K562 (cell line): ENCODE results near the gene GP1BB. TPM values are rescaled to one million over a fixed set of nuclear protein-coding genes. Genes with fewer than 3 reads are reported as not detected.

ENCODE experiments used
- CBFA2T3 ChIP-seq: fragments of 450-650 bp; IDR thresholded peaks from 2 replicates; pipeline ENCODE4 v1.6.1; 2017
- CHD7 ChIP-seq: fragments of 200-600 bp; sonication (generic); IDR thresholded peaks from one replicate; pipeline ENCODE4 v1.6.1; 2012; ENCODE audit warnings: mild to moderate bottlenecking, low read depth, low read length, inconsistent platforms
- HNRNPLL ChIP-seq: fragments of 200-400 bp; formaldehyde crosslinking; IDR thresholded peaks from 2 replicates; pipeline ENCODE4 v1.6.1; 2017; ENCODE audit warnings: low read length, low read depth, mild to moderate bottlenecking; ENCODE audit not compliant: poor library complexity, severe bottlenecking
- MNT ChIP-seq, 2 experiments: fragments of 450-650 bp; conservative IDR thresholded peaks; 2 replicates each; pipeline ENCODE4 v1.6.1; 2017; ENCODE audit warnings: mild to moderate bottlenecking in 2 of 2, moderate library complexity in 2 of 2
- RCOR1 ChIP-seq, 2 experiments: IDR thresholded peaks; 2 replicates each; pipeline ENCODE4 v1.6.1; 2012; ENCODE audit warnings: low read depth in 2 of 2, low read length in 2 of 2, borderline replicate concordance in 1 of 2, improper control_type of control experiment in 1 of 2
- YY1 ChIP-seq, 3 experiments: IDR thresholded peaks; 2 replicates each; pipeline ENCODE4 v1.6.1; 2011; ENCODE audit warnings: low read length in 2 of 3, mild to moderate bottlenecking in 2 of 3, moderate library complexity in 2 of 3, borderline replicate concordance in 1 of 3, control low read depth in 1 of 3, low read depth in 1 of 3; ENCODE audit not compliant: insufficient read depth in 3 of 3, insufficient replicate concordance in 2 of 3, control insufficient read depth in 1 of 3, insufficient read length in 1 of 3; ENCODE audit errors: extremely low read depth in 1 of 3
- ZFX ChIP-seq: sonication (generic); formaldehyde crosslinking; IDR thresholded peaks from 2 replicates; pipeline ENCODE4 v1.8.0; 2022; ENCODE audit warnings: mild to moderate bottlenecking, missing genetic modification reagents, moderate library complexity
- ZNF133 ChIP-seq: fragments of 250-450 bp; sonication (Bioruptor Pico); IDR thresholded peaks from 2 replicates; pipeline ENCODE4 v1.4.0; 2020; ENCODE audit warnings: mild to moderate bottlenecking
- ZNF274 ChIP-seq: IDR thresholded peaks from 2 replicates; pipeline ENCODE4 v1.6.1; 2011; ENCODE audit warnings: low read depth, mild to moderate bottlenecking, low read length, moderate library complexity, borderline replicate concordance
- ZNF3 ChIP-seq: fragments of 250-450 bp; sonication (Bioruptor Pico); IDR thresholded peaks from 2 replicates; pipeline ENCODE4 v1.5.0; 2021; ENCODE audit warnings: mild to moderate bottlenecking, moderate library complexity
- ZNF79 ChIP-seq: fragments of 250-450 bp; sonication (Bioruptor Pico); IDR thresholded peaks from 2 replicates; pipeline ENCODE4 v1.4.0; 2020; ENCODE audit warnings: low read depth, mild to moderate bottlenecking, moderate library complexity
- polyA plus RNA-seq, 8 experiments: library from polyadenylated mRNA; depleted of rRNA in 4 of 8; stranded (reverse) in 5 of 8; unstranded in 3 of 8; fragments of >200 nt; fragmentation: Nextera tagmentation in 2 of 8; fragmentation: Illumina TruSeq in 1 of 8; extraction: Ambion mirVana in 2 of 8; extraction: Trizol in 1 of 8; gene quantifications; 2 replicates each; pipeline versions ENCODE4 v1.2.1 to v1.2.3, GENCODE V29; 2011 to 2014; ENCODE audit warnings: inconsistent platforms in 1 of 8, missing spikeins in 1 of 8
- total RNA-seq, 7 experiments: library from RNA; depleted of rRNA in 6 of 7; stranded (reverse); fragments of >200 nt in 6 of 7; fragmentation: Illumina TruSeq in 2 of 7; extraction: Trizol in 2 of 7; gene quantifications; 2 replicates each; pipeline versions ENCODE4 v1.2.1 to v1.2.3, GENCODE V29; 2011 to 2021; ENCODE audit warnings: low replicate concordance in 1 of 7

The GP1BB gene
- total and polyA plus RNA-seq, 9 of the 15 experiments (the other 6 are each of a cell fraction or from before 2014, with no cell fraction given), result 0.69 to 162 (median 2.8) TPM

GRCh38 chr22:19755722-19756287, 32.5 kb downstream of the GP1BB start (continued):
- TF ChIP-seq MNT (conservative IDR thresholded peaks at IDR 0.05), result no peak
- no peak for TF ChIP-seq ZNF274
- no peak for TF ChIP-seq CHD7
- no peak for TF ChIP-seq CBFA2T3
- no peak for TF ChIP-seq ZNF3 (CRISPR knock-in tag)
- TF ChIP-seq ZNF133, result no peak
- peak; percentile 2 for TF ChIP-seq HNRNPLL
- no peak for TF ChIP-seq ZNF79 (CRISPR knock-in tag)
- peak in 1 of 3 experiments; percentile 3 for TF ChIP-seq YY1 (IDR thresholded peaks at IDR 0.05; ENCODE audit: borderline replicate concordance in 1 of 3, control insufficient read depth in 1 of 3, extremely low read depth in 1 of 3, insufficient read depth in 3 of 3, insufficient read length in 1 of 3, insufficient replicate concordance in 2 of 3, low read depth in 1 of 3, low read length in 2 of 3)
- TF ChIP-seq RCOR1 (IDR thresholded peaks at IDR 0.05; ENCODE audit: borderline replicate concordance in 1 of 2, low read depth in 2 of 2, low read length in 2 of 2), result no peak
- TF ChIP-seq ZFX, result no peak
